ENCODE results near the gene TOMM7. TPM values are rescaled to one million over a fixed set of nuclear protein-coding genes. Genes with fewer than 3 reads are reported as not detected.
"Not testable (repeated sequence)": the region's sequence is repeated elsewhere in the genome, so short reads cannot be mapped to it uniquely, and the experiment has no call there.

TOMM7 gene
- total and polyA plus RNA-seq, 8 donors, result 126 to 316 (median 223) TPM

- H3K36me3 ChIP-seq, result no peaks in the 10 kb centered on the region
- H3K27me3 ChIP-seq, result no peaks in the 10 kb centered on the region
- H3K4me1 ChIP-seq, result no peaks in the 10 kb centered on the region
- H3K27ac ChIP-seq, result no peak overlapping the region
- TF ChIP-seq CTCF (IDR thresholded peaks at IDR 0.05), result no peak
- intact Hi-C loops (cut with DNase I), result no loop called here
- H3K4me3 ChIP-seq, result no peak overlapping the region
- FAIRE-seq, result no peak
- WGBS, 2 donors, result 79 to 84% methylated on average over 5 of the region's 5 CpGs
- no peak for DNase-seq
- ATAC-seq, result no peak
- H3K9me3 ChIP-seq, result no peaks in the 10 kb centered on the region
Measured at GRCh38 chr7:22793593-22794462, 28.8 kb downstream of the TOMM7 start.

- Histone ChIP-seq H3K27ac (no peak overlapping the region), H3K9me3 (no peaks in the 10 kb centered on the region), H3K4me3 (no peak overlapping the region), H3K4me1 (no peaks in the 10 kb centered on the region), H3K36me3 (no peaks in the 10 kb centered on the region), H3K27me3 (no peaks in the 10 kb centered on the region)
- no peak for TF ChIP-seq CTCF (IDR thresholded peaks at IDR 0.05)
- 60 to 71% methylated on average over 4 of the region's 4 CpGs for WGBS, 2 donors
- intact Hi-C loops (cut with DNase I), result no loop called here
- ATAC-seq (no peak), FAIRE-seq (no peak), DNase-seq (no peak)
Measured at GRCh38 chr7:22791204-22792158, 31.2 kb downstream of the TOMM7 start.

- H3K4me1 ChIP-seq; FAIRE-seq; H3K4me3 ChIP-seq; ATAC-seq; H3K36me3 ChIP-seq; DNase-seq; H3K27me3 ChIP-seq; H3K27ac ChIP-seq; intact Hi-C loops (cut with DNase I); H3K9me3 ChIP-seq: not testable (repeated sequence)
- 93 to 94% methylated on average over 13 of the region's 13 CpGs for WGBS, 2 donors
Measured at GRCh38 chr7:22790640-22791039, 32.0 kb downstream of the TOMM7 start.

- Histone ChIP-seq H3K27ac (no peak overlapping the region), H3K4me3 (no peak overlapping the region), H3K27me3 (no peaks in the 10 kb centered on the region), H3K9me3 (no peaks in the 10 kb centered on the region), H3K4me1 (peaks cover 0 to 5% (median 0%) of the 10 kb centered on the region in 3 donors), H3K36me3 (no peaks in the 10 kb centered on the region)
- DNase-seq (no peak), FAIRE-seq (no peak), ATAC-seq (no peak)
- no peak for TF ChIP-seq CTCF (IDR thresholded peaks at IDR 0.05)
- intact Hi-C loops (cut with DNase I), result no loop called here
Measured at GRCh38 chr7:22787951-22788350, 34.7 kb downstream of the TOMM7 start.

- DNase-seq (no peak), FAIRE-seq (no peak), ATAC-seq (peak in 3 of 4 donors; percentile 26 to 52 (median 46))
- H3K9me3 ChIP-seq, result no peaks in the 10 kb centered on the region
- intact Hi-C loops (cut with DNase I), result no loop called here
- 24 to 30% methylated on average over 3 of the region's 3 CpGs for whole genome bisulfite sequencing, 2 donors
- no peaks in the 10 kb centered on the region for H3K27me3 ChIP-seq
- TF ChIP-seq CTCF (IDR thresholded peaks at IDR 0.05), result no peak
- no peak overlapping the region for H3K27ac ChIP-seq
- peaks cover 0 to 5% (median 0%) of the 10 kb centered on the region in 3 donors for H3K4me1 ChIP-seq
- no peak overlapping the region for H3K4me3 ChIP-seq
- H3K36me3 ChIP-seq, result no peaks in the 10 kb centered on the region
Measured at GRCh38 chr7:22786290-22786932, 36.2 kb downstream of the TOMM7 start.

Measured in pancreas (tissue), 10 donors.